22Rv1 (cell line): Measurements from ENCODE around the gene SPECC1L.
"Not testable (repeated sequence)": the region's sequence is repeated elsewhere in the genome, so short reads cannot be mapped to it uniquely, and the experiment has no call there.

Experiments
- H3K27ac ChIP-seq: fragments of 450-650 bp; 2 replicates; pipeline ENCODE4 v1.5.1; 2017
- CTCF ChIP-seq: fragments of 450-650 bp; IDR thresholded peaks from 2 replicates; pipeline ENCODE4 v1.5.1; 2017; ENCODE audit warnings: mild to moderate bottlenecking
- ZFX ChIP-seq: fragments of 450-650 bp; IDR thresholded peaks from 2 replicates; pipeline ENCODE4 v1.6.1; 2017; ENCODE audit warnings: antibody characterized with exemption, borderline replicate concordance

Gene SPECC1L

GRCh38 chr22:24265734-24266133 lies 4.9 kb upstream of the SPECC1L start:
- no peak overlapping the region for H3K27ac ChIP-seq
- TF ChIP-seq ZFX = no peak
- TF ChIP-seq CTCF = no peak

GRCh38 chr22:24266495-24266894 lies 4.1 kb upstream of the SPECC1L start:
- not testable (repeated sequence) for H3K27ac ChIP-seq

- H3K27ac ChIP-seq = peak overlapping the region; percentile 84
- TF ChIP-seq ZFX (no peak), CTCF (no peak)
Measured at GRCh38 chr22:24271386-24271854, 789 bp downstream of the SPECC1L start.

DNA sequence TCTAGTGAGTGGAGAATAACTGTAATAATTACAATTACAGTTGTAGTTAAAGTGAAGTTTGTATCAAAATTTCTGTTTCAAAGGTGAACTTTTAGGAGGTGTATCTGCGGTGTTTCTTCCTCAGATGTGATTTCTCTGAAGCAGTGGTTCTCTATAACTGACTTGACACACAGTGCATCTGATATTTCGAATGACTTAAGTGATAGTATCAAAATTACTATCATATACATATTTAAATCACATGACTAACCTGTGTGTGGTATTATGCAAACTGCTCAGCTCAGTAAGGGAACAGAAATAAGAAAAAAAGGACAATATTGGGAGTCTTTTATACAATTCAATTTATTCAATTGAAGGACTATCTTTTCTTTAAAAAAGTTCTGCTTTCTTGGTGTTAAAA lies 2.4 kb downstream of the SPECC1L start:
- H3K27ac ChIP-seq = not testable (repeated sequence)

DNA sequence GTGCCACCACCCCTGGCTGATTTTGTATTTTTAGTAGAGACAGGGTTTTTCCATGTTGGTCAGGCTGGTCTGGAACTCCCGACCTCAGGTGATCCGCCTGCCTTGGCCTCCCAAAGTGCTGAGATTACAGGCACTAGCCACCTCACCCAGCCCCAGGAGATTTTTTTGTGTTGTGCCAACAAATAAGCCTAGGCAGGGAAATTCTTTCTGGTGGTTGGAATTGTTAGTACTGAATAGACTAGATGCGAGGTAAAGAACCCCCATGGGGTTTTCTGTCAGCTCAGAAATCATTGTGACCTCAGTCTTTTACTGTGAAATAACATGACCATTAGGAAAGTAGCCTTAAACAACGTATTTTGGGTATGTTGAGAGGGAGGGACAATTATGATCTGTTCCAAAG lies 3.3 kb downstream of the SPECC1L start:
- H3K27ac ChIP-seq = not testable (repeated sequence)

- H3K27ac ChIP-seq = not testable (repeated sequence)
- TF ChIP-seq CTCF = peak; percentile 32
Measured at GRCh38 chr22:24274696-24275405, 4.2 kb downstream of the SPECC1L start.

- not testable (repeated sequence) for H3K27ac ChIP-seq
Measured at GRCh38 chr22:24280363-24280762, 9.7 kb downstream of the SPECC1L start.

DNA sequence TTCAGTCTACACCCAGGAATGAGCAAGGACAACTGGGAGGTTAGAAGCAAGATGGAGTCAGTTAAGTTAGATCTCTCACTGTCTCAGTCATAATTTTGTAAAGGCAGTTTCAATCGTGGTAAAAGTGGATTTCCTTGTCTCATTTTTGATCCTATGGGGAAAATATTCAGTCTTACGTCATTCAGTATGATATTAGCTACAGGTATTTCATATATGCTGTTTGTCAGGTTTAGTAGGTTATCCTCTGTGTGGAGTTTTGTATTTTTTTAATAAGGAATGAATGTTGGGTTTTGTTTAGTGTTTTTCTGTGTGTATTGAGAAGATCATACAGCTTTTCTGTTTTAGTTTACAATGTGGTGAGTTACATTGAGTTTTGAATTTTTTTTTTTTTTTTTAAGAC lies 11.8 kb downstream of the SPECC1L start:
- H3K27ac ChIP-seq = no peak overlapping the region
- TF ChIP-seq ZFX = no peak
- no peak for TF ChIP-seq CTCF

DNA sequence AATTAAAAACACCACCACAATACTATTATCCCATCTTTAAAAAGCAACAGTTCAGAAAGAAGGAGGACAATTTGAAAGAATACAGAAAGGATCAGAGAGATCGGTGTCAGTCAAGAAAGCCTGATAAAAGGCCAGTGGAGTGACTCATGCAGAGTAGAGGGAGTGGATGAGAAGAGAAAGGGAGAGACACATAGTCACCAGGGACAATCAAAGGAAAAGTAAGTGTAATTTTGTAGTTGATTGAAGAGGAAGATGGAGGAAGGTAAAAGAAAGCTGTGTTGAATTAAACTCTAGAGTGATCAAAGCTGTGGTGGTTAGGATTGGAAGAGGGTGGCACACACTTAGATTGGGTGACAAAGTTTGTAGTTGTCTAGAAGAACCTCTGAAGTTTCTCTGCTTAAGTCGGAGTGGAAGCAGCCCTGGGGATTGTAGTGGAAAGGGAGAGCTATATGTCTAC lies 14.1 kb downstream of the SPECC1L start:
- TF ChIP-seq CTCF (no peak), ZFX (no peak)
- H3K27ac ChIP-seq = no peak overlapping the region
